ENCODE data around the gene PSMB2.
"Not testable (repeated sequence)": the region's sequence is repeated elsewhere in the genome, so short reads cannot be mapped to it uniquely, and the experiment has no call there.

PSMB2 gene

GRCh38 chr1:35641233-35641866 lies at the start of gene PSMB2:
Gene PSMB2, minus strand, starts transcription at chr1:35641526. Its CDS starts 94 bp downstream, at chr1:35641432.
- peak; percentile 93 for DNase-seq

- no peak for DNase-seq
Measured at GRCh38 chr1:35691080-35691479, 49.8 kb upstream of the PSMB2 start.

DNA sequence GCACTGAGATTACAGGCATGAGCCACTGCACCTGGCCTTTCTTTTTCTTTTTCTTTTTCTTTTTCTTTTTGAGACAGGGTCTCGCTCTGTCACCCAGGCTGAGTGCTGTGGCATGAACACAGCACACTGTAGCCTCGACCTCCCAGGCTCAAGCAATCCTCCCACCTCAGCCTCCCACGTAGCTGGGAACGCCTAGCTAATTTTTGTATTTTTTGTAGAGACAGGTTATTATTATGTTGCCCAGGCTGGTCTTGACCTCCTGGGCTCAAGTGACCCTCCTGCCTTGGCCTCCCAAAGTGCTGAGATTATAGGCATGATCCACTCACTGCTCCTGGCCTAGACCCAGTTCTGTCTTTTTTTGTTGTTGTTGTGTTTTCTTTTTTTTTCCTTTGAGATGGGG lies 48.8 kb upstream of the PSMB2 start:
- not testable (repeated sequence) for DNase-seq

DNA sequence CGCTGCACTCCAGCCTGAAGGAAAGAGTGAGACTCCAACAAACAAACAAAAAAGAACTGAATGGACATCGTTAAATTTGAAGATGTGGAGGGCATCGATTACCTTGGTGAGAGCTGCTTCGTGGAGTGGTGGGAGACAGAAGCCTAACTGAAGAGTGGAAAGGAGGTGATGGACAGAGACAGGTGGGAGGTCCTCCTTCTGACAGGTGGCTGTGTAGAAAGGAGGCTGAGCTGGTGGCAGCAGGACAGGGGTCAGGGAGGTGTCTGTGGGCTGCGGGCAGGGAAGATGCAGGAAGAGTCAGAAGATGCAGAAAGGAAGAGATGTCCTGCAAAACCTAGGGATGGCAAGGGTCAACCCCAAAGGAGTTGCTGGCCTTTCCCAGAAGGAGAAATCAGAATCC lies 46.8 kb upstream of the PSMB2 start:
- no peak for DNase-seq

GRCh38 chr1:35683012-35683411 lies 41.7 kb upstream of the PSMB2 start:
- DNase-seq = no peak

GRCh38 chr1:35680271-35680670 lies 38.9 kb upstream of the PSMB2 start:
- DNase-seq = no peak

- DNase-seq = no peak
Measured at GRCh38 chr1:35675773-35676172, 34.4 kb upstream of the PSMB2 start.

- no peak for DNase-seq
Measured at GRCh38 chr1:35674111-35674510, 32.8 kb upstream of the PSMB2 start.

- DNase-seq = no peak
Measured at GRCh38 chr1:35672116-35672515, 30.8 kb upstream of the PSMB2 start.

DNA sequence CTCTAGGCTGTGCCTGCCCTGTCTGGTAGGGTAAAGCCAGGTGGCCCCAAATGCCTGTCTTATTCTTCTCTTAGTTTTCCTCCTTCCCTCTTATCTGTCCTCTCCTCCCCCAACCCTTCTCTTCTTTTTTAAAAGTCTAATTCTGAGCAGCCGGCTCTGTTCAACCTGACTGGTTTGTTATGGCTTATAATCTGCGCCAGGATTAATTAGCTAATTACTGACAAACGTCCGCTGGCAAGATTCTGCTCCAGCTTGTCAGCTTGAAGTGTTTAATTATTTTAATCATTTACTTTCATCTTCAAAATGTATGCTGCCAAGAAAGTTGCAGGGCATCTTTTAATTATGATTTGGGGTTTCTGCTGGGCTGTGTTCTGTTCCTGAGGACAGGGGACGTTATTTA lies 27.2 kb upstream of the PSMB2 start:
- no peak for DNase-seq

- DNase-seq = no peak
Measured at GRCh38 chr1:35666916-35667315, 25.6 kb upstream of the PSMB2 start.

DNA sequence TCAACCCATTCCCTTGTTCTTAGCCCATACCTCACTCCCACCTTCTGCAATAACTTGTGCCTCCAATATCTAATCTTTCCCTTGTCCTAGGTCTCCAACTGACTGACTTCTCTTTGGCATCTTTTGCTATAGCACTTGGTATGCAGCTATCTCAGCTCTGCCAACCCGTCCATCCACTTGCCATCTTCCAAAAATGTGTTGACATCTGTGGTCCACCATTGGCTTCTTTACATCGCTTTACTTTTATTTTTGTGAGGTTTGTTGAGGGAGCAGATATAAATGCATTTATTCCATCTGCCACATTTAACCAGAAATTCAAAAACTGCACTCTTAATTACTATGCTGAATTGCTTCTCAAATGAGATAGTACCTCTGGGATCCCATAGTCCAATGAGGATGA lies 24.9 kb upstream of the PSMB2 start:
- no peak for DNase-seq

DNA sequence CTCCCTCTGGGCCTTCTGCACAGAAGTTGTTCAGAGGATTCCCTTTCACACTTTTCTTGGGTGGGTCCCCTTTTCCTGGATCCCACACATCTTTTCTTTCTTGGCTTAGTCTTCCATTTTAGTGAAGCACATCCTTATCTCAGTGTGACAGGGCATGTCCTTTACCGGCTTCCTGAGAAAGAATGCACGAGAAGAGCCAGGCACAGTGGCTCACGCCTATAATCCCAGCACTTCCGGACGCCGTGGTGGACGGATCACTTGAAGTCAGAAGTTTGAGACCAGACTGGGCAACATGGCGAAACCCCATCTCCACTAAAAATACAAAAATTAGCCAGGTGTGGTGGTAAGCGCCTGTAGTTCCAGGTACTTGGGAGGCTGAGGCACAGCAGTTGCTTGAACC lies 22.1 kb upstream of the PSMB2 start:
- DNase-seq = no peak

- no peak for DNase-seq
Measured at GRCh38 chr1:35661474-35661795, 20.1 kb upstream of the PSMB2 start.

DNA sequence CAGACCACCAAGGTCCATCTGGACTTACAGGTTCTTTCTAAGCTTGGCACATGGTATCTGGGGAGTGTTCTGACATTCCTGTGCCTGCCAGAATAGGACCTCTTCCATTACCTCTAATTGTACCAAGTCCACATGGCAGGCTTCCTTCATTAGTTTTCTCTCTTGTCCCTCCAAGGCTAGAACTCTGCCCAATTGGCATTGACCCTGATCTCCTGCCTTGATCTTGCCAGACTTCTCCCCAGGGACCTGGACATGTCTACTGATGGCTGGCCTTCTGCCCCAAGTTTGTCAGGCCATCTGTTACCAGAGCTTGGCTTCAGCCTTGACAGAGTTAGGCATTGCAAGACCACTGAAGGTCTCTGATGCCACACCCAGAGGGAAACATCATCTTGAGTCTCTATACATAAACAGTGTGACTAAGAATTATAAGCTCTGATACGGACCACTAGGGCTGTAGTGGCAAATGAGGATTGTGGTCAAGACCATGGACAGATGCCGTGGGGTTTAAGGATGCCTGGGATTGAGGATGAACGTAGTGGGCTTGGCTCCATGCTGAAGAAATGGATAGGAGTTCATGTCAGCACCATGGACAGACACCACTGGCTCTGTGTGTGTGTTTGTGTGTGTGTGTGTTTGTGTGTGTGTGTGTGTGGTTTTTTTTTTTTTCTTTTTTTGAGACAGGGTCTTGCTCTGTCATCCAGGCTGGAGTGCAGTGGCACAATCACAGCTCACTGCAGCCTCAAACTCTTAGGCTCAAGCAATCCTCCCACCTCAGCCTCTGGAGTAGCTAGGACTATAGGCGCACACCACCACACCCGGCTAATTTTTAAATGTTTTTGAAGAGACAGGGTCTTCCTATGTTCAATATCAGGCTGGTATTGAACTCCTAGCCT lies 19.5 kb upstream of the PSMB2 start:
- DNase-seq = peak; percentile 22

GRCh38 chr1:35659589-35659988 lies 18.3 kb upstream of the PSMB2 start:
- DNase-seq = no peak

GRCh38 chr1:35657851-35658250 lies 16.5 kb upstream of the PSMB2 start:
- DNase-seq = no peak

GRCh38 chr1:35656863-35657232 lies 15.5 kb upstream of the PSMB2 start:
- no peak for DNase-seq

DNA sequence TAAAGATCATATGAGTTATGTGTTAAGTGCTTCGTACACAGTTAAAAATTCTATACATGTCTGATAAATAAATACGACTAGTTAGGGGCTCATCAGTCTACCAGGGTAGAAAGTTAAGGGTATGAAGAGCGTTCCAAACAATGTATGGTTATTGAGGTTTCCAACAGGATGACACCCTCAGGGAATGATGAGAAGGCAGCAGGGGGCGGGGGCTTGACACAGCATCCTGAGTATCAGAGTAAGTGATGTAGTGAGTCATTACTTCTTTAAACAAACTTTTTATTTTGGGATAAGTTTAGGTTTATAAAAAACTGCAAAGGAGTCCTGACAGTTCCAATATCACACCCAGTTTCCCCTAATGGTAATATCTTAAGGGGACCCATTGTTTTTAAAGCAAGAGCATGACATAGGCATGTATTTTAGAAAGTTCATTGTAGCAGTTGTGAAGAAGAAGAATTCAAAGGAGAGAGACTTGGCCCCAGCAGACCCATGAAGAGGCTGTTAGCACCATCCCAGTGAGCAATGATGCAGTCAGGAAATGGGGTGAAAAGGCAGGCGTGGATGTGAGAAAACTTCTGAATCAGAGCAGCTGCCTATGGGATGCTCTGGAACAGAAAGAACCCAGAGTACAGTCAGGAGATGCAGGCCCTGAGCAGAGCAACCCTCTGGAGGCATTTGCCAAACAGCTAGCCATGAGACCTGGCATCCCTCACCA lies 15.0 kb upstream of the PSMB2 start:
- DNase-seq = no peak

DNA sequence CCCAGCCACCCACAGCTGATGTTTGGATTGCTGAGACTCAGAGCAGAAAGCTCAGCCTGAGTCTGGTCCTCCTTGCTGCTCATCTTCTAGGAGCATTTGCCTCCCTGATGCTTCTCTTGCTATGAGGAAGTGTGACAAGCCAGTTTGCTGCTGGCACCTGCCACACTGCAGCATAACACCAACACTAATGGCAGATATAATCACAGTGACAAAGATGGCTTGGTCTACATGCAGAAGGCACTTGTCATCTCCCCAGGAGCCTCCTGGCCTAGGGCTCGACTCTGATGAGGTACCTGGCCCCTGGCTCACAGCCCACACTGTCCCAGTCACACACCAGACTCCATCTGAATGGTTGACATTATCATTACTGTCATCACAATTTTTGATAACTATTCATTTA lies 13.9 kb upstream of the PSMB2 start:
- DNase-seq = no peak

GRCh38 chr1:35650416-35650815 lies 9.1 kb upstream of the PSMB2 start:
- DNase-seq = no peak

- peak; percentile 10 for DNase-seq
Measured at GRCh38 chr1:35646043-35646442, 4.7 kb upstream of the PSMB2 start.

GRCh38 chr1:35644204-35644603 lies 2.9 kb upstream of the PSMB2 start:
- no peak for DNase-seq

DNA sequence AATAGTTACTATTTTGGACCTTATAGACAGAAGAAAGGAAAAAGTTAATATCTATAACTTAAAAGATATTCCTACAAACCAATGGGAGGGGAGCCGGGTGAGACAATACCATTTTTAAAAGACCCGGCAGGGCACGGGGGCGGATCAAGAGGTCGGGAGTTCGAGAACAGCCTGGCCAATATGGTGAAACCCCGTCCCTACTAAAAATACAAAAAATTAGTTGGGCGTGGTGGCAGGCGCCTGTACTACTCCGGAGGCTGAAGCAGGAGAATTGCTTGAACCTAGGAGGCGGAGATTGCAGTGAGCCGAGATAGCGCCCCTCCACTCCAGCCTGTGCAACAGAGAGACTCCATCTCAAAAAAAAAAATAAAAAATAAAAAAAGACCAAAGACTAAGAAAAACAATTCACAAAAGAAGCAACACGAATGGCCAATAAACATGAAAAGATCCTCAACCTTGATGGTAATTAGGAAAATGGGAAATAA lies 1.2 kb upstream of the PSMB2 start:
- peak; percentile 38 for DNase-seq

All from NCI-H226 (cell line).